Activated T-cell treated with anti-CD3 and anti-CD28 coated beads, Interleukin-2, amount 50 U/mL, for 24 hours (primary cell): Measurements from ENCODE around the gene PTGR1.
A peak's percentile ranks its signal among the peaks of the same experiment; 100 is the strongest.
"Not testable (repeated sequence)": the region's sequence is repeated elsewhere in the genome, so short reads cannot be mapped to it uniquely, and the experiment has no call there.

ENCODE experiments used
- DNase-seq: peaks from one replicate; pipeline ENCODE4 v3.0.0-alpha.2; 2020
- H3K27ac Mint-ChIP-seq: 2 replicates; pipeline ENCODE4 v1.8.0; 2020; ENCODE audit warnings: mild to moderate bottlenecking, mixed read lengths
- H3K27me3 Mint-ChIP-seq: 2 replicates; pipeline ENCODE4 v1.8.0; 2020; ENCODE audit warnings: mixed read lengths
- H3K36me3 Mint-ChIP-seq: 2 replicates; pipeline ENCODE4 v1.8.0; 2020; ENCODE audit warnings: low read depth, mixed read lengths
- H3K4me1 Mint-ChIP-seq: 2 replicates; pipeline ENCODE4 v1.8.0; 2020; ENCODE audit warnings: low read depth, mixed read lengths
- H3K4me3 Mint-ChIP-seq: 2 replicates; pipeline ENCODE4 v1.8.0; 2020; ENCODE audit warnings: mild to moderate bottlenecking, moderate library complexity, mixed read lengths
- H3K9me3 Mint-ChIP-seq: 2 replicates; pipeline ENCODE4 v1.8.0; 2020; ENCODE audit warnings: mixed read lengths

The PTGR1 gene

GRCh38 chr9:111599955-111600343 lies 502 bp upstream of the PTGR1 start:
- Mint-ChIP-seq H3K27me3 (peaks cover 38% of the 10 kb centered on the region), H3K9me3 (no peaks in the 10 kb centered on the region)

GRCh38 chr9:111598733-111599091 lies 735 bp downstream of the PTGR1 start:
- Mint-ChIP-seq H3K4me3 (peak overlapping the region; percentile 83), H3K27me3 (peaks cover 38% of the 10 kb centered on the region), H3K9me3 (no peaks in the 10 kb centered on the region), H3K4me1 (peaks cover 20% of the 10 kb centered on the region), H3K27ac (no peak overlapping the region), H3K36me3 (no peaks in the 10 kb centered on the region)
- peak; percentile 43 for DNase-seq

More at GRCh38 chr9:111599955-111600343, 502 bp upstream of the PTGR1 start:
- Mint-ChIP-seq H3K4me1 (peaks cover 20% of the 10 kb centered on the region), H3K36me3 (no peaks in the 10 kb centered on the region), H3K4me3 (peak overlapping the region; percentile 83), H3K27ac (no peak overlapping the region)
- no peak for DNase-seq

DNA sequence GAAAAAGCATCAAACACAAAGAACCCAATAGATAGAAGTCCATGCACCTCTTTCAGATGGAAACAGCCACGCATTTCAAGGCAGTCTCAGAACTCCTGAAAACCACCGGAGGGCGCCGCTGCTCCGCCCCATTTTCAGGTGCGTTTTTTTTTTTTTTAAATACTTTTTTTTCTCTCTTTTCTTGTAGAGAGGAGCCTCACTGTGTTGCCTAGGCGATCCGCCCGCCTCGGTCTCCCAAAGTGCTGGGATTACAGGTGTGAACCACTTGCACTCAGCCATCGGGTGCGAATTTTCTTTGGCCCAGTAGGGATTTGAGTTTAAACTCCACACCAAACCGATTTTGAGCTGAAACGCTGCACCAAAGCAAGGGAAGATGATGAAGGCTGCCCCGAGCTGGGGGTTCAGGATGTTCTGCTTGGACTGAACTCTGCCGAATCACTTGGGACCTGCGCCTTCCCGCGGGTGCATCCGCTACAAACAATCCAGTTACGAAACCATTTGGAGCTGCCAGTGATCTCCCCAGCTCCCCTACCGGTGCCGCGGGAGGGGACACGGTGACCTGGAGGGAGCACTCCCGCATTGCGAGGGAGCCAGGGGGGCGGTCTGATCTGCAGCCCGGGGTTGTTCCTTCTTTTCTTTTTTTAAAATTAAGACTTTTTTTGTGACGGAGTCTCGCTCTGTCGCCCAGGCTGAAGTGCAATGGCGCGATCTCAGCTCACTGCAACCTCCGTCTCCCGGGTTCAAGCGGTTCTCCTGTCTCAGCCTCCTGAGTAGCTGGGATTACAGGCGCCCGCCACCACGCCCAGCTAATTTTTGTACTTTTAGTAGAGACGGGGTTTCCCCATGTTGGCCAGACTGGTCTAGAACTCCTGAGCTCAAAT lies 1.4 kb downstream of the PTGR1 start:
- Mint-ChIP-seq H3K27ac (no peak overlapping the region), H3K27me3 (peaks cover 38% of the 10 kb centered on the region), H3K36me3 (no peaks in the 10 kb centered on the region), H3K4me1 (peaks cover 20% of the 10 kb centered on the region), H3K4me3 (peak overlapping the region; percentile 83), H3K9me3 (no peaks in the 10 kb centered on the region)
- peak; percentile 69 for DNase-seq

DNA sequence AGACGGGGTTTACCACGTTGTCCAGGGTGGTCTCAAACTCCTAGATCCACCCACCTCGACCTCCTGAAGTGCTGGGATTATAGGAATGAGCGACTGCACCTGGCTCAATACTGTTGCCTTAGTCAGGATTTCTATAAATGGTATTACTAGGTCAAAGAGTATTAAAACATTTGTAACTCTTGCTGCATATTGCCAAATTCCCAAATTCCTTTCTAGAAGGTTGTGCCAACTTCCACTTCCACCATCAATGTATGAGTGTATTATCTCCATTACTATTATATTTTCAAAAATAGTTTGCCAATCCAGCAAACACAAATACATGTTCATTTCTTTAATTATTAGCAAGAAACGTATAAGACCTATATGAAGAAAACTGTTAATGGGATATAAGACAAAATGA lies 10.6 kb downstream of the PTGR1 start:
- no peaks in the 10 kb centered on the region for H3K36me3 Mint-ChIP-seq
- no peaks in the 10 kb centered on the region for H3K9me3 Mint-ChIP-seq
- H3K27ac Mint-ChIP-seq: no peak overlapping the region
- no peaks in the 10 kb centered on the region for H3K4me1 Mint-ChIP-seq
- H3K4me3 Mint-ChIP-seq: no peak overlapping the region
- DNase-seq: no peak
- no peaks in the 10 kb centered on the region for H3K27me3 Mint-ChIP-seq

DNA sequence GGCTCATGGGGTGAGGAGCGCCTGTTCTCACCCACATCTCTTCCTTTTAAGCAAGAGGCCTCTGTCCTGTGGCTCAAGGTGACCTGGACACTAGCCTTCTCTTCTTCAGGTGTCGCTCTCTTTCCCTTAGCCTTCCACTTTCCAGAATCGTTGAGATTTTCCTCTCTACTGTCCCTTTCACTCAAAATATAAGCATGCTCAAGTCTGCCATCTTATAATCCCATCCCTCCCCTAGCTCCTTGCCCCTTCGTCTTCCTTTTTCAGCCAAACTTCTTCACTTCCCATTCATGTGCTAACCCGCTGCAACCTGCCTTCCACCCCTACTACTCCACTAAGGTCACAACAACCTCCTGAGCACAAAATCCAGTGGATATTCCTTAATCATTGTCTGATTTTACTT lies 13.1 kb downstream of the PTGR1 start:
- Mint-ChIP-seq H3K27me3 (no peaks in the 10 kb centered on the region), H3K36me3 (no peaks in the 10 kb centered on the region), H3K4me1 (no peaks in the 10 kb centered on the region), H3K9me3 (no peaks in the 10 kb centered on the region), H3K27ac (no peak overlapping the region), H3K4me3 (no peak overlapping the region)
- DNase-seq: no peak

GRCh38 chr9:111582888-111583287 lies 16.6 kb downstream of the PTGR1 start:
- H3K27ac Mint-ChIP-seq: no peak overlapping the region
- H3K4me1 Mint-ChIP-seq: no peaks in the 10 kb centered on the region
- no peaks in the 10 kb centered on the region for H3K27me3 Mint-ChIP-seq
- no peaks in the 10 kb centered on the region for H3K9me3 Mint-ChIP-seq
- no peaks in the 10 kb centered on the region for H3K36me3 Mint-ChIP-seq
- DNase-seq: no peak
- H3K4me3 Mint-ChIP-seq: no peak overlapping the region

DNA sequence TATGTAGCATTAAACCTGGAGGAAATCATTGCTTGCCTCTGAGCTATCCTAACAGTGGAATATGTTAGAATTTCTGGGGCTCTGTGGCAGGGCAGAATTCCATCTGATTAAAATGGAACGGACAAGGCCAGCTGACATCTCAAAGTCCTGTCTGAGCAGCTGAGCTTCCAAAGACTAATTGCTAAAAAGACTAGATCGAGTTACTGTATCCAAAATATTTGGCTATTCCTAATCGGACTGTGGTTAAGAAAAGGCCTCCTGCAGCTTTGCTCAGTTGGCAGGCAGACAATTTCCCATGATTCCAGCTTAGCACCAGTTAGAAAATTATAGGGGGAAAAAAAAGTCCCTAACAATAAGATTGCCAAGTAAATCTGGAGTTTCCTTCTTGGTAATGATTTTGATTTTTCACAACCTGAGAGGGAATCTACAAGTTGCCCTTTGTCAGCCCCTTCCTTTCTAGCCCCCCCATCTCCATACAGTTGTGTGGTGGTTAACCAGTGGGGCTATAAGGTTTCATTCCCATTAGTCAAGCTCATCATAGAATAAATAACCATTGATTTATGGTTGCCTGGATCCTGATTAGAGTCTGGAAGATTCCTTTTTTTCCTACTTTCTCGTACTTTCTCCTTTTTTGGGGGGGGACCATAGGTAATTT lies 26.4 kb downstream of the PTGR1 start:
- DNase-seq: no peak

GRCh38 chr9:111568127-111568526 lies 31.3 kb downstream of the PTGR1 start:
- DNase-seq, H3K27me3 Mint-ChIP-seq, H3K27ac Mint-ChIP-seq, H3K4me1 Mint-ChIP-seq, H3K4me3 Mint-ChIP-seq: not testable (repeated sequence)
- Mint-ChIP-seq H3K36me3 (peaks cover 25% of the 10 kb centered on the region), H3K9me3 (peaks cover 35% of the 10 kb centered on the region)

More for the DNA sequence above, 26.4 kb downstream of the PTGR1 start:
- no peak overlapping the region for H3K27ac Mint-ChIP-seq
- H3K36me3 Mint-ChIP-seq: peaks cover 12% of the 10 kb centered on the region
- H3K27me3 Mint-ChIP-seq: no peaks in the 10 kb centered on the region
- H3K4me1 Mint-ChIP-seq: no peaks in the 10 kb centered on the region
- H3K9me3 Mint-ChIP-seq: peaks cover 19% of the 10 kb centered on the region
- no peak overlapping the region for H3K4me3 Mint-ChIP-seq

GRCh38 chr9:111566234-111566633 lies 33.2 kb downstream of the PTGR1 start:
- Mint-ChIP-seq H3K4me3 (no peak overlapping the region), H3K27ac (no peak overlapping the region), H3K4me1 (no peaks in the 10 kb centered on the region), H3K36me3 (peaks cover 35% of the 10 kb centered on the region), H3K27me3 (no peaks in the 10 kb centered on the region), H3K9me3 (peaks cover 43% of the 10 kb centered on the region)
- no peak for DNase-seq

- Mint-ChIP-seq H3K4me1 (no peaks in the 10 kb centered on the region), H3K27me3 (no peaks in the 10 kb centered on the region), H3K4me3 (no peak overlapping the region), H3K27ac (no peak overlapping the region), H3K9me3 (peaks cover 38% of the 10 kb centered on the region), H3K36me3 (peaks cover 35% of the 10 kb centered on the region)
- no peak for DNase-seq
These were observed 38.2 kb downstream of the PTGR1 start for GRCh38 chr9:111561165-111561719.

GRCh38 chr9:111559000-111559610 lies 40.3 kb downstream of the PTGR1 start:
- peaks cover 53% of the 10 kb centered on the region for H3K36me3 Mint-ChIP-seq
- H3K4me1 Mint-ChIP-seq: no peaks in the 10 kb centered on the region
- DNase-seq: no peak
- H3K4me3 Mint-ChIP-seq: no peak overlapping the region
- H3K9me3 Mint-ChIP-seq: peaks cover 59% of the 10 kb centered on the region
- H3K27me3 Mint-ChIP-seq: no peaks in the 10 kb centered on the region
- H3K27ac Mint-ChIP-seq: no peak overlapping the region

DNA sequence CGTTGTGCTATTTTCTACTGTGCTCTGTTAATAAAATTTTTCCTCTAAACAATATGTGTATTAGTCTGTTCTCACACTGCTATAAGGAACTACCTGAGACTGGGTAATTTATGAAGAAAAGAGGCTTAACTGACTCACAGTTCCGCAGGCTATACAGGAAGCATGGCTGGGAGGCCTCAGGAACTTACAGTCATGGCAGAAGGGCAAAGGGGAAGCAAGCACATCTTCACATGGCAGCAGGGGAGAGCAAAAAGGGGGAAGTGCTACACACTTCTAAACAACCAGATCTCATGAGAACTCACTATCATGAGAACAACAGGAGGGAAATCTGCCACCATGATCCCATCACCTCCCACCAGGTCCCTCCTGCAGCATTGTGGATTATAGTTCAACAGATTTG lies 44.0 kb downstream of the PTGR1 start:
- Mint-ChIP-seq H3K36me3 (peaks cover 67% of the 10 kb centered on the region), H3K9me3 (peaks cover 61% of the 10 kb centered on the region)

DNA sequence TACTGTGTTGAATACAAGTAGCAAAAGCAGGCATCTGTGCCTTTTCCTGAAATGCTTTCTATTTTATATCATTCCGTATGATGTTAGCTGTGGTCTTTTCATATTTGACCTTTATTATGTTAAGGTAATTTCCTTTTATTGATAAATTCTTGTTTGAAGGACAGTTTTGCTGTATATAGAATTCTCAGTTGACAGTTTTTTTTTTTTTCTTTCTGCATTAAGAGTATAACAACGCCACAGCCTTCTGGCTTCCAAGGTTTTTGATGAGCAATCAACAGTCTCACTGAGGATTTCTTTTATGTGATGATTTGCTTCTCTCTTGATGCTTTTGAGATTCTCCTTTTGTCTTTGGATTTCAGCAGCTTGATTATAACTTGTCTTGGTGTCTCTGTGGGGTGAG lies 50.8 kb downstream of the PTGR1 start:
- H3K4me3 Mint-ChIP-seq: no peak overlapping the region
- no peaks in the 10 kb centered on the region for H3K4me1 Mint-ChIP-seq
- peaks cover 89% of the 10 kb centered on the region for H3K36me3 Mint-ChIP-seq
- DNase-seq: no peak
- no peak overlapping the region for H3K27ac Mint-ChIP-seq
- H3K9me3 Mint-ChIP-seq: peaks cover 66% of the 10 kb centered on the region
- H3K27me3 Mint-ChIP-seq: no peaks in the 10 kb centered on the region

More for the DNA sequence above, 44.0 kb downstream of the PTGR1 start:
- H3K4me3 Mint-ChIP-seq, DNase-seq, H3K4me1 Mint-ChIP-seq, H3K27ac Mint-ChIP-seq, H3K27me3 Mint-ChIP-seq: not testable (repeated sequence)

GRCh38 chr9:111542497-111543254 lies 56.8 kb downstream of the PTGR1 start:
- no peak for DNase-seq
- Mint-ChIP-seq H3K9me3 (peaks cover 69% of the 10 kb centered on the region), H3K36me3 (peaks cover 92% of the 10 kb centered on the region), H3K4me1 (no peaks in the 10 kb centered on the region), H3K27me3 (no peaks in the 10 kb centered on the region), H3K4me3 (no peak overlapping the region), H3K27ac (no peak overlapping the region)
